ENCODE results near the gene FAH.

GRCh38 chr15:80188251-80188650, 35.5 kb downstream of the FAH start:
- TF ChIP-seq POLR2A (IDR thresholded peaks at IDR 0.05) (no peak), CTCF (IDR thresholded peaks at IDR 0.05) (no peak)

Measured in testis (tissue), 2 donors.